HepG2 (cell line): ENCODE data around the gene C2orf49. TPM values are rescaled to one million over a fixed set of nuclear protein-coding genes. Genes with fewer than 3 reads are reported as not detected.
A peak's percentile ranks its signal among the peaks of the same experiment; 100 is the strongest.

ENCODE experiments used
- CTCF ChIP-seq: sonication (generic); formaldehyde crosslinking; IDR thresholded peaks from 2 replicates; pipeline ENCODE4 v1.5.0; 2020; ENCODE audit warnings: mild to moderate bottlenecking, missing genetic modification reagents, moderate library complexity
- E2F1 ChIP-seq: sonication (generic); formaldehyde crosslinking; IDR thresholded peaks from 2 replicates; pipeline ENCODE4 v1.5.0; 2020; ENCODE audit warnings: missing genetic modification reagents
- HOXA5 ChIP-seq: sonication (generic); formaldehyde crosslinking; IDR thresholded peaks from 2 replicates; pipeline ENCODE4 v1.4.0; 2020; ENCODE audit warnings: missing genetic modification reagents
- IRX3 ChIP-seq: sonication (generic); formaldehyde crosslinking; IDR thresholded peaks from 2 replicates; pipeline ENCODE4 v1.8.1; 2023; ENCODE audit warnings: mild to moderate bottlenecking, low read depth, missing genetic modification reagents, borderline replicate concordance
- KDM2A ChIP-seq: sonication (generic); formaldehyde crosslinking; IDR thresholded peaks from 2 replicates; pipeline ENCODE4 v1.4.0; 2020; ENCODE audit warnings: low read depth, missing genetic modification reagents, borderline replicate concordance
- MAFG ChIP-seq: sonication (generic); formaldehyde crosslinking; IDR thresholded peaks from 2 replicates; pipeline ENCODE4 v1.5.1; 2020; ENCODE audit warnings: mild to moderate bottlenecking, missing genetic modification reagents
- MXD4 ChIP-seq: IDR thresholded peaks from 2 replicates; pipeline ENCODE4 v1.6.1; 2016; ENCODE audit warnings: mild to moderate bottlenecking, missing biosample characterization, missing genetic modification reagents
- NFE2 ChIP-seq: sonication (generic); formaldehyde crosslinking; IDR thresholded peaks from 2 replicates; pipeline ENCODE4 v1.4.0; 2020; ENCODE audit warnings: missing genetic modification reagents
- NFE2L2 ChIP-seq: fragments of 150-350 bp; IDR thresholded peaks from 2 replicates; pipeline ENCODE4 v1.6.1; 2014; ENCODE audit warnings: low read length
- NFIB ChIP-seq: sonication (generic); formaldehyde crosslinking; IDR thresholded peaks from 2 replicates; pipeline ENCODE4 v1.9.0; 2021; ENCODE audit warnings: missing genetic modification reagents, mild to moderate bottlenecking, borderline replicate concordance
- PLSCR1 ChIP-seq: sonication (generic); formaldehyde crosslinking; IDR thresholded peaks from 2 replicates; pipeline ENCODE4 v1.5.0; 2020; ENCODE audit warnings: missing genetic modification reagents, mild to moderate bottlenecking, borderline replicate concordance
- RFXANK ChIP-seq: IDR thresholded peaks from 2 replicates; pipeline ENCODE4 v1.6.1; 2016
- SMYD3 ChIP-seq: sonication (generic); formaldehyde crosslinking; IDR thresholded peaks from 2 replicates; pipeline ENCODE4 v1.8.1; 2023; ENCODE audit warnings: mild to moderate bottlenecking, missing genetic modification reagents
- TARDBP ChIP-seq: sonication (generic); formaldehyde crosslinking; IDR thresholded peaks from 2 replicates; pipeline ENCODE4 v1.8.0; 2022; ENCODE audit warnings: mild to moderate bottlenecking, missing genetic modification reagents
- THAP7 ChIP-seq: sonication (generic); formaldehyde crosslinking; IDR thresholded peaks from 2 replicates; pipeline ENCODE4 v1.8.1; 2023; ENCODE audit warnings: mild to moderate bottlenecking, missing genetic modification reagents
- ZFP90 ChIP-seq: sonication (generic); formaldehyde crosslinking; IDR thresholded peaks from 2 replicates; pipeline ENCODE4 v1.8.0; 2022; ENCODE audit warnings: missing genetic modification reagents, mild to moderate bottlenecking, inconsistent platforms, borderline replicate concordance
- ZNF10 ChIP-seq: sonication (generic); formaldehyde crosslinking; IDR thresholded peaks from 2 replicates; pipeline ENCODE4 v1.4.0; 2020; ENCODE audit warnings: mild to moderate bottlenecking, low read depth, missing genetic modification reagents, borderline replicate concordance
- ZNF296 ChIP-seq: sonication (generic); formaldehyde crosslinking; conservative IDR thresholded peaks from 2 replicates; pipeline ENCODE4 v1.5.0; 2020; ENCODE audit warnings: mild to moderate bottlenecking, missing genetic modification reagents
- ZNF331 ChIP-seq: sonication (generic); formaldehyde crosslinking; IDR thresholded peaks from 2 replicates; pipeline ENCODE4 v1.4.0; 2020; ENCODE audit warnings: missing genetic modification reagents
- ZNF354B ChIP-seq: sonication (generic); formaldehyde crosslinking; IDR thresholded peaks from 2 replicates; pipeline ENCODE4 v1.8.0; 2022; ENCODE audit warnings: mild to moderate bottlenecking, missing genetic modification reagents
- ZNF720 ChIP-seq: sonication (generic); formaldehyde crosslinking; IDR thresholded peaks from 2 replicates; pipeline ENCODE4 v1.4.0; 2020; ENCODE audit warnings: missing genetic modification reagents
- ZNF768 ChIP-seq: sonication (generic); formaldehyde crosslinking; IDR thresholded peaks from 2 replicates; pipeline ENCODE4 v1.4.0; 2020; ENCODE audit warnings: missing genetic modification reagents
- ZNF773 ChIP-seq: sonication (generic); formaldehyde crosslinking; IDR thresholded peaks from 2 replicates; pipeline ENCODE4 v1.4.0; 2020; ENCODE audit warnings: missing genetic modification reagents, borderline replicate concordance
- ZNF788 ChIP-seq: sonication (generic); formaldehyde crosslinking; IDR thresholded peaks from 2 replicates; pipeline ENCODE4 v1.5.0; 2020; ENCODE audit warnings: mild to moderate bottlenecking, missing genetic modification reagents, borderline replicate concordance
- ZSCAN9 ChIP-seq: IDR thresholded peaks from 2 replicates; pipeline ENCODE4 v1.6.1; 2016; ENCODE audit warnings: borderline replicate concordance
- polyA plus RNA-seq, 8 experiments: library from polyadenylated mRNA; depleted of rRNA in 3 of 8; stranded (reverse) in 7 of 8; unstranded in 1 of 8; fragments of >200 nt; fragmentation: Illumina TruSeq in 4 of 8; extraction: Trizol in 4 of 8; gene quantifications; 2 replicates each; pipeline versions ENCODE4 v1.2.1 to v1.2.3, GENCODE V29; 2011 to 2016; ENCODE audit warnings: low read depth in 4 of 8, missing spikeins in 1 of 8, mixed read lengths in 1 of 8; ENCODE audit not compliant: insufficient read depth in 1 of 8
- total RNA-seq, 5 experiments: library from RNA; depleted of rRNA; stranded (reverse); fragments of >200 nt; fragmentation: Illumina TruSeq; extraction: Trizol; gene quantifications; 2 replicates each; pipeline ENCODE4 v1.2.3, GENCODE V29; 2016; ENCODE audit warnings: low read depth in 1 of 5

Gene C2orf49
- total and polyA plus RNA-seq, 2 of the 13 experiments (the other 11 are each of a cell fraction or from before 2014, with no cell fraction given) = 24.7 to 28.8 TPM

- peak; percentile 27 for TF ChIP-seq CTCF
- 0 out of 2 replicates have a peak, but pooled peaks have one; percentile 68 for TF ChIP-seq HOXA5 (CRISPR knock-in tag)
- no peak for TF ChIP-seq THAP7 (CRISPR knock-in tag)
- peak; percentile 50; the same call in 1 of the 2 replicates for TF ChIP-seq ZNF788
- peak; percentile 17 for TF ChIP-seq ZSCAN9
- TF ChIP-seq MXD4 (CRISPR knock-in tag) = peak; percentile 34; the same call in 1 of the 2 replicates
- 0 out of 2 replicates have a peak, but pooled peaks have one; percentile 54 for TF ChIP-seq IRX3
- peak; percentile 86 for TF ChIP-seq KDM2A (CRISPR knock-in tag)
- peak; percentile 65; the same call in 1 of the 2 replicates for TF ChIP-seq ZNF768 (CRISPR knock-in tag)
- no peak for TF ChIP-seq NFE2 (CRISPR knock-in tag)
- TF ChIP-seq ZNF720 (CRISPR knock-in tag) = no peak
- peak; percentile 84; the same call in 1 of the 2 replicates for TF ChIP-seq ZNF354B
- no peak for TF ChIP-seq ZNF10 (CRISPR knock-in tag)
- TF ChIP-seq MAFG = no peak
- TF ChIP-seq ZNF331 (CRISPR knock-in tag) = no peak
- no peak for TF ChIP-seq RFXANK (CRISPR knock-in tag)
- TF ChIP-seq SMYD3 (CRISPR knock-in tag) = 0 out of 2 replicates have a peak, but pooled peaks have one; percentile 58
- no peak for TF ChIP-seq PLSCR1 (CRISPR knock-in tag)
- TF ChIP-seq E2F1 (CRISPR knock-in tag) = peak; percentile 76; the same call in 1 of the 2 replicates
- TF ChIP-seq NFE2L2 = no peak
- TF ChIP-seq NFIB (CRISPR knock-in tag) = peak; percentile 72; the same call in 1 of the 2 replicates
- TF ChIP-seq ZNF773 (CRISPR knock-in tag) = peak; percentile 93; the same call in 1 of the 2 replicates
- peak; percentile 44; the same call in 1 of the 2 replicates for TF ChIP-seq TARDBP
- peak; percentile 53; the same call in 1 of the 2 replicates for TF ChIP-seq ZNF296
- peak; percentile 94 for TF ChIP-seq ZFP90 (CRISPR knock-in tag)
These were observed 7.5 kb upstream of the C2orf49 start, which contains the start of gene TGFBRAP1 (continued) for GRCh38 chr2:105329561-105330495.
